Kidney (tissue), 14 donors: Measurements from ENCODE around the gene EEF2KMT. TPM values are rescaled to one million over a fixed set of nuclear protein-coding genes. Genes with fewer than 3 reads are reported as not detected.
"Not testable (repeated sequence)": the region's sequence is repeated elsewhere in the genome, so short reads cannot be mapped to it uniquely, and the experiment has no call there.

Experiments used
- DNase-seq, 5 donors: peaks; one replicate each; pipeline ENCODE4 v3.0.0-alpha.2; 2013 to 2020
- FAIRE-seq: peaks from 2 replicates; lab custom pipeline; 2012; peaks lifted over from hg19 to GRCh38; lab: Jason Lieb, UNC
- H3K27ac ChIP-seq, 2 donors: one replicate each; pipeline ENCODE4 v1.7.0; 2013; ENCODE audit warnings: low read depth in 2 of 2, low read length in 2 of 2, inconsistent platforms in 1 of 2
- H3K27me3 ChIP-seq: one replicate; pipeline ENCODE4 v1.7.1; 2013; ENCODE audit warnings: low read length, inconsistent platforms; ENCODE audit not compliant: control insufficient read depth, insufficient read depth
- H3K36me3 ChIP-seq, 3 donors: one replicate each; pipeline versions ENCODE4 v1.7.0 to v1.7.1; 2013; ENCODE audit warnings: low read length in 3 of 3, control low read depth in 1 of 3, inconsistent platforms in 1 of 3; ENCODE audit not compliant: insufficient read depth in 3 of 3, control insufficient read depth in 2 of 3
- H3K4me1 ChIP-seq, 3 donors: one replicate each; pipeline versions ENCODE4 v1.7.0 to v1.7.1; 2013; ENCODE audit warnings: low read length in 3 of 3, inconsistent platforms in 1 of 3, low read depth in 1 of 3; ENCODE audit not compliant: control insufficient read depth in 2 of 3, insufficient read depth in 2 of 3
- H3K4me3 ChIP-seq, 3 donors: one replicate each; pipeline versions ENCODE4 v1.7.0 to v1.8.1; 2013; ENCODE audit warnings: low read length in 3 of 3, control low read depth in 1 of 3, inconsistent platforms in 1 of 3
- H3K9ac ChIP-seq, 3 donors: one replicate each; pipeline versions ENCODE4 v1.7.0 to v1.7.1; 2013; ENCODE audit warnings: low read length in 3 of 3, control low read depth in 1 of 3, inconsistent platforms in 1 of 3
- H3K9me3 ChIP-seq, 3 donors: one replicate each; pipeline versions ENCODE4 v1.7.0 to v1.7.1; 2013; ENCODE audit warnings: low read length in 3 of 3, control low read depth in 1 of 3, inconsistent platforms in 1 of 3; ENCODE audit not compliant: control insufficient read depth in 2 of 3, insufficient read depth in 1 of 3
- intact Hi-C: fragments of 100-400 bp; cut with DNase I; formaldehyde crosslinking; loops from one replicate; pipeline ENCODE4 v1.11.1; 2022
- polyA plus RNA-seq: library from polyadenylated mRNA; stranded (reverse); fragments of 350-450 nt; fragmentation: Illumina TruSeq; extraction: RNeasy Lipid Tissue Mini Kit (QIAGEN cat#74804); gene quantifications from one replicate; pipeline ENCODE4 v1.2.3, GENCODE V29; 2014; ENCODE audit warnings: low read depth, low replicate concordance; ENCODE audit not compliant: insufficient read depth
- total RNA-seq: library from RNA; stranded (reverse); fragmentation: NEBNext Ultra II Directional; extraction: Animal tissue kit (Norgen Biotek cat#: 25700); gene quantifications from one replicate; pipeline ENCODE4 v1.2.1, GENCODE V29; 2021
- TF ChIP-seq, protein P1 (sequence below): IDR thresholded peaks from 3 replicates; pipeline ENCODE4 v1.5.1; 2012; ENCODE audit warnings: mild to moderate bottlenecking, moderate library complexity, borderline replicate concordance; ENCODE audit not compliant: insufficient read depth; ENCODE audit errors: extremely low read depth
- donor health status: control.
- donor health status: control.
- donor health status: control.
- donor health status: control.
- donor health status: control.
- donor health status: DM: yes; HTN: yes; CAD: no.
- donor health status: Normal renal cell carcinoma (clear cell type).

EEF2KMT gene
- total and polyA plus RNA-seq, 2 donors from 2014 or later: 11.1 to 12.8 TPM

DNA sequence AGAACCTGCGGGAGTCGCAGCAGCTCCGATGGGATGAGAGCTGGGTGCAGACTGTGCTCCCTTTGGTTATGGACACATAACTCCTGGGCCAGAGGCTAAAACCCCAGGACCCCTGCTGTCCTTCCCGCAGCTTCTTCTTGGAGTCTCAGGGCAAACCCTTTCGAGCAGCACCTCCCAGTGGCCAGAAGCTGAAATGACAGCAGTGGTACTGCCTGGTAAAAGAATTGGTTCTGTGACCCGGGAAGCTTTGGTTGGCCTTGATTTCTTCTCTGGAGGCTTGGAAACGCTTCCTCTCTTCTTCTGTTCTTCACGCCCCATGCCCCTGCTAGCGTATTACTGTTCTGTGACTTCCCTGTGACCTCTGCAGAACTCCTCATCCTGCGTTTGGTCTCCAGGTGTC lies 12.8 kb downstream of the EEF2KMT start:
- H3K27me3 ChIP-seq, H3K36me3 ChIP-seq, H3K9me3 ChIP-seq, intact Hi-C loops, FAIRE-seq, H3K27ac ChIP-seq, H3K9ac ChIP-seq, H3K4me3 ChIP-seq, H3K4me1 ChIP-seq: not testable (repeated sequence)
- TF ChIP-seq, protein P1, sequence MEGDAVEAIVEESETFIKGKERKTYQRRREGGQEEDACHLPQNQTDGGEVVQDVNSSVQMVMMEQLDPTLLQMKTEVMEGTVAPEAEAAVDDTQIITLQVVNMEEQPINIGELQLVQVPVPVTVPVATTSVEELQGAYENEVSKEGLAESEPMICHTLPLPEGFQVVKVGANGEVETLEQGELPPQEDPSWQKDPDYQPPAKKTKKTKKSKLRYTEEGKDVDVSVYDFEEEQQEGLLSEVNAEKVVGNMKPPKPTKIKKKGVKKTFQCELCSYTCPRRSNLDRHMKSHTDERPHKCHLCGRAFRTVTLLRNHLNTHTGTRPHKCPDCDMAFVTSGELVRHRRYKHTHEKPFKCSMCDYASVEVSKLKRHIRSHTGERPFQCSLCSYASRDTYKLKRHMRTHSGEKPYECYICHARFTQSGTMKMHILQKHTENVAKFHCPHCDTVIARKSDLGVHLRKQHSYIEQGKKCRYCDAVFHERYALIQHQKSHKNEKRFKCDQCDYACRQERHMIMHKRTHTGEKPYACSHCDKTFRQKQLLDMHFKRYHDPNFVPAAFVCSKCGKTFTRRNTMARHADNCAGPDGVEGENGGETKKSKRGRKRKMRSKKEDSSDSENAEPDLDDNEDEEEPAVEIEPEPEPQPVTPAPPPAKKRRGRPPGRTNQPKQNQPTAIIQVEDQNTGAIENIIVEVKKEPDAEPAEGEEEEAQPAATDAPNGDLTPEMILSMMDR: peak; percentile 49
- DNase-seq: peak in 4 of 5 donors; percentile 40 to 61 (median 48)

DNA sequence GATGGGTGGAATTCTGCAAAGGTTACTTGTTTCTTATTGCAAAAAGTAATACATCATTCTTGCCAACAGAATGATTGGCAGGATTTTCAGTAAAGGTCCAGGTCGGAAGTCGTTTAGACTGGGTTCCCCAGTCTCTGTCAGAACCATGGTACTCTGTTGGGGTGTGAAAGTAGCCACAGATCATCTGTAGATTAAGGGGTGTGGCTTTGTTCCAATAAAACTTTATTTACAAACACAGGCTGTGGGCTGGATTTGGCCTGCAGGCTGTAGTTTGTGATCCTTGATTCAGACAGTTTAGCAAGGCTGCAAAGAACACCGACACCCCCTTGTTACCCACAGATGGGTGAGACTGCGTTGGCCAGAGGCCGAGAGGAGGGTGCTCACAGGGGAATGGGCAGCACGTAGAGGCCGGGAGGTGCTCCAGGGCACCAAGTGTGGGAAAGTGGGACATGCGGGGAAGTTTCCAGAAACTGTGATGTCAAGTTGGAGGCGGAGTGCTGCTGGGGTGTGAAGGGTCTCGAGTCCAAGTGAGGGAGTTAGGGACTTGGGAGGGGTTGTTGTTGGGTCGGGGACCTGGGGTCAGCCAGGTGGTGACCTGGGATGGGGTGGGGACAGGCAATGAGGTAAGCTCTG lies 13.4 kb downstream of the EEF2KMT start:
- H3K4me3 ChIP-seq, H3K9me3 ChIP-seq, DNase-seq, H3K36me3 ChIP-seq, H3K27ac ChIP-seq, FAIRE-seq, intact Hi-C loops, H3K9ac ChIP-seq, H3K4me1 ChIP-seq, H3K27me3 ChIP-seq: not testable (repeated sequence)

DNA sequence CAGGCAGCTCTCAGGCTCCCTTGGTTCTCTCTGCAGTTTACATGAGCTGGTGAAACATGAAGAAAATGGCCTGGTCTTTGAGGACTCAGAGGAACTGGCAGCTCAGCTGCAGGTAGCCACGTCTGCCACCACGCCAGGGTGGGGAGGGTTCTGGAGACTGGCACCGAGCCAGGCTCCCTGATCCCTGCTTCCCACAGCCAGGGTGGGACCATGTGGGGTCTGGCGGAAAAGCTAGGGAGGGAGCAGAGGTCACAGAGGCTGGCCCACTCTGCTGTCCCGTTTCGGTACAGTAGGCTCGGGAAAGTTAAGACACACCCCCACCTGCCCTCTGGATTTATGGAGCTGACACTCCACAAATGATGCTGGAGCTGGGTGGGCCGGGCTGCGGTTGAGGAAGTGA lies 13.9 kb downstream of the EEF2KMT start:
- H3K4me3 ChIP-seq, DNase-seq, H3K27me3 ChIP-seq, FAIRE-seq, intact Hi-C loops, H3K36me3 ChIP-seq, H3K9me3 ChIP-seq, H3K9ac ChIP-seq, H3K4me1 ChIP-seq, H3K27ac ChIP-seq: not testable (repeated sequence)

DNA sequence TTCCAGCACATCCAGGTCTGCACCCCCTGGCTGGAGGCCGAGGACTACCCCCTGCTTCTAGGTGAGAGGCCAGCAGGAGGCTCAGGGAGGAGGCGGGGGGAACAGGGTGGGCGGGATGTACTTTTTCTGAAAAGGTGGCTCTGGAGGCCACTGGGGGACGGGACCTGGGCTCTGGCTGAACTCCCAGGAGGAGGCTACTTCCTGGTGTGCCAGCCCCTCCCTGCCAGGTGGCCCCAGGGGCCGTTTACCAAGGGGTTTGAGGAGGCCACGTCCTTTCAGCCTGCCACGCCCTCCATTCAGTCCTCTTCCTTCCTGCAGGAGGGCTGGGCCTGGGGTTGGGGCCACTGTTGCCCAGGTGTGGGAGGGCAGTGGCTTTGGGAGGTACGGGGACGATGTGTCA lies 16.6 kb downstream of the EEF2KMT start:
- H3K36me3 ChIP-seq, H3K9me3 ChIP-seq, FAIRE-seq, H3K4me3 ChIP-seq, H3K9ac ChIP-seq, H3K27ac ChIP-seq, intact Hi-C loops, H3K4me1 ChIP-seq, H3K27me3 ChIP-seq, DNase-seq: not testable (repeated sequence)

DNA sequence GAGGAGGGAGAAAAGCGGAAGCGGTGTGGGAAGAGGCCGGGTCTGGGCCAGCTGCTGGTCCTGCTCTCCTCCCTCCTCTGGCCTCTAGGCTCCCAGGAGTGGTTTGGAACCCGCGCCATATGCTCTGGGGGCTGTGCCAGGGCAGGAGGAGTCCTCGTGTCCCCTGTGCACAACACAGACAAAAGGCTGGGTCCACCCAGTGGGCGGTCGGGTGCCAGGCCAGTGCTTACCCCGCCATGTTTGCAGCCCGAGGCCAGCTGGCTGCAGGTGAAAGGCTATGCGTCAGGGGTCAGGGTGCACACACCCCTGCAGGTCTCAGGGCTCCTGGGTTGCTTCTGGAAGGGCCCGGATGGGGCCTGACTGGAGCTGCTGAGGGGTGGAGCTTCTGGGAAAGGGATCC lies 17.1 kb downstream of the EEF2KMT start:
- H3K4me3 ChIP-seq, DNase-seq, H3K27me3 ChIP-seq, H3K4me1 ChIP-seq, H3K27ac ChIP-seq, FAIRE-seq, intact Hi-C loops, H3K9ac ChIP-seq, H3K9me3 ChIP-seq: not testable (repeated sequence)
- H3K36me3 ChIP-seq: peaks cover under 1 to 10% (median 9%) of the 10 kb centered on the region in 3 donors
